Omental fat pad (tissue), 4 donors: Measurements from ENCODE around the gene GJB1. TPM values are rescaled to one million over a fixed set of nuclear protein-coding genes. Genes with fewer than 3 reads are reported as not detected.
A peak's percentile ranks its signal among the peaks of the same experiment; 100 is the strongest.
"Not testable (repeated sequence)": the region's sequence is repeated elsewhere in the genome, so short reads cannot be mapped to it uniquely, and the experiment has no call there.

Experiments used
- ATAC-seq: fragments of 150-250 bp; one replicate; pipeline ENCODE4 v1.9.1; 2016; ENCODE audit warnings: mild to moderate bottlenecking, moderate library complexity; ENCODE audit not compliant: low FRiP score
- DNase-seq: peaks from one replicate; pipeline ENCODE4 v3.0.0-alpha.2; 2019; ENCODE audit warnings: low spot score
- CTCF ChIP-seq, 3 donors: fragments of 450-650 bp; IDR thresholded peaks; one replicate each; pipeline ENCODE4 v1.5.1; 2016 to 2017; ENCODE audit warnings: antibody characterized with exemption in 3 of 3, mild to moderate bottlenecking in 3 of 3, moderate library complexity in 2 of 3
- total RNA-seq, 4 donors: library from RNA; depleted of rRNA; stranded (reverse); fragments of >200 nt; gene quantifications; one replicate each; pipeline ENCODE4 v1.1.0, GENCODE V29; 2016

The GJB1 gene
- total RNA-seq = under 1 TPM in 1 of 4 donors, not detected in 3; 0.31 TPM

GRCh38 chrX:71222929-71223328, at the start of gene GJB1:
Gene GJB1 (plus strand): TSS chrX:71223224. CDS start chrX:71223708, 484 bp downstream.
- no peak for TF ChIP-seq CTCF (IDR thresholded peaks at IDR 0.05)
- DNase-seq (no peak), ATAC-seq (no peak)

GRCh38 chrX:71173440-71173839, 49.6 kb upstream of the GJB1 start:
- TF ChIP-seq CTCF (IDR thresholded peaks at IDR 0.05) = no peak
- ATAC-seq (no peak), DNase-seq (no peak)

GRCh38 chrX:71174795-71175194, 48.2 kb upstream of the GJB1 start:
- no peak for TF ChIP-seq CTCF (IDR thresholded peaks at IDR 0.05)
- ATAC-seq (no peak), DNase-seq (no peak)

- DNase-seq (no peak), ATAC-seq (no peak)
These were observed 47.5 kb upstream of the GJB1 start for GRCh38 chrX:71175531-71175930.

GRCh38 chrX:71177327-71177726, 45.7 kb upstream of the GJB1 start:
- no peak for ATAC-seq
- no peak for TF ChIP-seq CTCF (IDR thresholded peaks at IDR 0.05)
- DNase-seq = no peak

More at GRCh38 chrX:71175531-71175930, 47.5 kb upstream of the GJB1 start:
- TF ChIP-seq CTCF (IDR thresholded peaks at IDR 0.05) = no peak

GRCh38 chrX:71178908-71179307, 44.1 kb upstream of the GJB1 start:
- no peak for DNase-seq
- peak; percentile 35 for ATAC-seq
- no peak for TF ChIP-seq CTCF (IDR thresholded peaks at IDR 0.05)

GRCh38 chrX:71180579-71181265, 42.3 kb upstream of the GJB1 start:
- ATAC-seq, DNase-seq: not testable (repeated sequence)
